GM18526 (cell line): ENCODE measurements around the gene MIEN1.

ENCODE experiments used
- POLR2A ChIP-seq: IDR thresholded peaks from 3 replicates; pipeline ENCODE4 v1.6.1; 2011; ENCODE audit not compliant: insufficient read length; ENCODE audit errors: extremely low read depth

MIEN1 gene

DNA sequence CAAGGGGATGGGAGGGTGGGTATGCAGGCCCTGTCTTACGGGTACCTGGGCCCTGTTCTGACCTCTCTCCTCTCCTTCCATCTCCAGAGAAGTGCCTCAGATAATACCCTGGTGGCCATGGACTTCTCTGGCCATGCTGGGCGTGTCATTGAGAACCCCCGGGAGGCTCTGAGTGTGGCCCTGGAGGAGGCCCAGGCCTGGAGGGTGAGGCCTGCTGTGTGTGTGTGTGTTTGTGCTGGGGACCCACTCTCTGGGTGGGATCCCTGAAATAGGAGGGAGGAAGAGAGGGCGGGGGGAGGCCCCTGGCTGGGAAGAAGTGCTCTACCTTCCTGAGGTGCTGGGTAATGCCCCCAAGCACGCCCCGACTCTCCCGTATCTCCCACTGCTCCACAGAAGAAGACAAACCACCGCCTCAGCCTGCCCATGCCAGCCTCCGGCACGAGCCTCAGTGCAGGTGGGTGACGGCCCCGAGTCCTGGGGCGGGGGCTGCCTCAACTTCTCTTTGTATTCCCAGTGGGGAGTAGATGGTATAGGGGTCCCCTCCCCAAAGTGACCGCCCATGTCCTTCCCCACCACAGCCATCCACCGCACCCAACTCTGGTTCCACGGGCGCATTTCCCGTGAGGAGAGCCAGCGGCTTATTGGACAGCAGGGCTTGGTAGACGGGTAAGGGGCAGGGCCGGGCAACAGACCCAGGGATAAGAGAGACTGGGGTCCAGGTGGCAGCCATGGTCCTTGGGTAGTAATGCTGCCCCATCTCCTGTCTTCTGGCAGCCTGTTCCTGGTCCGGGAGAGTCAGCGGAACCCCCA lies 15.2 kb upstream of the MIEN1 start:
- no peak for TF ChIP-seq POLR2A

DNA sequence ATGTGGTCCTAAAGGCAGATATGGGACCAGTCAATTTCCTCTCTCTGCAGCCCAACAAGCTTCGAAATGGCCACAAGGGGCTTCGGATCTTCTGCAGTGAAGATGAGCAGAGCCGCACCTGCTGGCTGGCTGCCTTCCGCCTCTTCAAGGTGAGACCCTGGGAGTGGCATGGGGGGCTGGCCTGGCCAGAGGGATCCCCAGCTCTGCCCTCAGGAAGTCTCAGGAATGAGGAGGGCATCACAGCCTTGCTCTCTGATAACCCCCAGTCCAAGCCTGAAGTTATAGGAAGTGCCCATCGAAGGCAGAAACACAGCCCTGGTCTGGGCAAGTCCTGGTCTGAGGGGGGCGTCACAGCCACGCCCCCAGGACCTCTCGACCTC lies 14.5 kb upstream of the MIEN1 start:
- TF ChIP-seq POLR2A: no peak

DNA sequence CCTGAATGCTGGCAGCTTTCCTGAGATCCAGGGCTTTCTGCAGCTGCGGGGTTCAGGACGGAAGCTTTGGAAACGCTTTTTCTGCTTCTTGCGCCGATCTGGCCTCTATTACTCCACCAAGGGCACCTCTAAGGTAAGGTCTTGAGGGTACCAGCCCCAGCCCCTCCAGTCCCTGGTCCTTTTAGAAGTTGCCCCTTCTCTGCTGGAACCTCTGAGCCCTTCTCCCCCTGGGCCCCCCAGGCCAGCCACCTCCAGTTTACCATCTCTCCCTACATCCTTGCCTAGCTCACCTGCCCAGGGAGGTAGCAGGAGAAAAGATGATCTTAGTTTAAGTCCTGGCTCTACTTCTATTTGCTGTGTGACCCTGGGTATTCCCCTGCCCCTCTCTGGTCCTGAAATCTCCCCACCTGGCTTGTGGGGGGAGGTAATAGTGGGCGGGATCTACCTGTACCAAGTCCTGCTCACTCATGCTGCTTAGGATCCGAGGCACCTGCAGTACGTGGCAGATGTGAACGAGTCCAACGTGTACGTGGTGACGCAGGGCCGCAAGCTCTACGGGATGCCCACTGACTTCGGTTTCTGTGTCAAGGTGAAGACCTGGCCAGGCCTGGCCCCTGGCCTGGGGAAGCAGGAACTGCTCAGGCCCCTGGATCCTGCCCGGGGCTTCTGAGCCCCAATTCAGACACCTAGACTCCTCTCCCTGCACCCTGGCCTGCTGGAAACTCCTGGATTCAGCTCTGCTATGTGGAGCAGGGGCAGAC lies 13.9 kb upstream of the MIEN1 start:
- TF ChIP-seq POLR2A: no peak

DNA sequence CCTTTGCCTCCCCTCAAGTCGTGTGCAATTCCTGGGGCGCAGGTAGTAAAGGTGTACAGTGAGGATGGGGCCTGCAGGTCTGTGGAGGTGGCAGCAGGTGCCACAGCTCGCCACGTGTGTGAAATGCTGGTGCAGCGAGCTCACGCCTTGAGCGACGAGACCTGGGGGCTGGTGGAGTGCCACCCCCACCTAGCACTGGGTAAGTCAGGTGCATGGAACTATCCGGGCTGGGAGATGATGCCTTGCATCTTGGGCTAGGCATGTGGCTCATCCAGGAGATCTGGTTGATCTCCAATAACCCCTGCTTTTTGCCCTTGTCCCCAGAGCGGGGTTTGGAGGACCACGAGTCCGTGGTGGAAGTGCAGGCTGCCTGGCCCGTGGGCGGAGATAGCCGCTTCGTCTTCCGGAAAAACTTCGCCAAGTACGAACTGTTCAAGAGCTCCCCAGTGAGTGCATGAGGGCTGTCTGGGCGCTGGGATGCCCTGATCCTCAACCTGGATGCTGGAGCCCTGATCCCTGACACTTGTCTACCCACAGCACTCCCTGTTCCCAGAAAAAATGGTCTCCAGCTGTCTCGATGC lies 12.6 kb upstream of the MIEN1 start:
- TF ChIP-seq POLR2A: no peak

DNA sequence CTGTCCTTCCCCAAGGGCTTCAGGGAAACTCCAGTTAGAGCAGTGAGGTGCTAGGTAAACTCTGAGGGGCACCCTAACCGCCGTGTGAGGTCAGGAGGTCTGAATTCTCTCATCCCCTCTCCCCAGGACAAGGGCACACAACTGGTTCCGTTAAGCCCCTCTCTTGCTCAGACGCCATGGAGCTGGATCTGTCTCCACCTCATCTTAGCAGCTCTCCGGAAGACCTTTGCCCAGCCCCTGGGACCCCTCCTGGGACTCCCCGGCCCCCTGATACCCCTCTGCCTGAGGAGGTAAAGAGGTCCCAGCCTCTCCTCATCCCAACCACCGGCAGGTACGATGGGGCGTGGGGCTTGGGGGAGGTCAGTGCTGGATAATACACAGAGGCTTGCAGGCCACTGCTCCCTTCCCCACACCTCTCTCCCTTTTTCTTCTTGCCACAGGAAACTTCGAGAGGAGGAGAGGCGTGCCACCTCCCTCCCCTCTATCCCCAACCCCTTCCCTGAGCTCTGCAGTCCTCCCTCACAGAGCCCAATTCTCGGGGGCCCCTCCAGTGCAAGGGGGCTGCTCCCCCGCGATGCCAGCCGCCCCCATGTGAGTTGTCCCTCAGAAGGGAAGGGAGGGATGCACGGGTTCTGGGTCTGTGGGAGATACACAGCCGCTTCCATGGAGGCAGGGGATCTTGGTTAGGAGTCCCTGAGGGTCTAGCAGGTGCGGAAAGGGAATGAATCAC lies 12.0 kb upstream of the MIEN1 start:
- TF ChIP-seq POLR2A: no peak

DNA sequence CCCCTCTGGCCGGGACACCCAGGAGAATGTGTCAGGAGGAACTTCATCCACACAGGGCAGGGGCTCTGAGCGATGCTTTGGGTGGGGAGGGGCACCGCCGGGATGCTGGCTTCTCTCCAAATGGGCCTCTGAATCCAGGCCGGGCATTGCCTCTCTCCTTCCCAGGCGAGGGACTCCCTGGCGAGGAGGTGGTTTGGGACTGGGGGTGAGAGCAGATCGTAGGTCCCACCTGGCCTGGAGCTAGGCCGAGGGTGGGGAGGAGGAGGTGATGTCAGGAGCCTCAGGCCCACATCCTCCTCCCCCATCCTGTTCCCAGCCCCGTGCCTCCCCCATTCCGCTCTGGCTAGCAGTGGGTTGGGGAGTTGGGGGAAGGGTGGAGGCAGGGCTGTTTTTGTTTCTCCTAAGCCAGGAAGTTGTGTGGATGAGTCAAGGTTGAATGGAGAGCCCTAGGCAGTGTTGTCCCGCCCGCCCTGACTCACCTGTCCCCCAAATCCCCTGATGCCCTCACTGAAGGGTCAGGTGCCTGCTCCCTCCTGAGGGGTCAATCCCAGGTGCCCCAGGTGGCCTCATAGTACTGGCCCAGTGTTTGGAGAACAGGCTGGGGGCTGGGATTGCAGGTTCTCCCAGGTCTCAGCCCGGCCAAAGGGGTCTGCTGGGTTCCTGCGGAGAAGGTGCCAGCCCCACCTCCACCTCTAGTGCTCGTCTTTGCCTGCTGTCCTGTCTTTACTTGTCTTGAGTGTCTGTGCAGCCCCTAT lies 10.2 kb upstream of the MIEN1 start:
- no peak for TF ChIP-seq POLR2A

DNA sequence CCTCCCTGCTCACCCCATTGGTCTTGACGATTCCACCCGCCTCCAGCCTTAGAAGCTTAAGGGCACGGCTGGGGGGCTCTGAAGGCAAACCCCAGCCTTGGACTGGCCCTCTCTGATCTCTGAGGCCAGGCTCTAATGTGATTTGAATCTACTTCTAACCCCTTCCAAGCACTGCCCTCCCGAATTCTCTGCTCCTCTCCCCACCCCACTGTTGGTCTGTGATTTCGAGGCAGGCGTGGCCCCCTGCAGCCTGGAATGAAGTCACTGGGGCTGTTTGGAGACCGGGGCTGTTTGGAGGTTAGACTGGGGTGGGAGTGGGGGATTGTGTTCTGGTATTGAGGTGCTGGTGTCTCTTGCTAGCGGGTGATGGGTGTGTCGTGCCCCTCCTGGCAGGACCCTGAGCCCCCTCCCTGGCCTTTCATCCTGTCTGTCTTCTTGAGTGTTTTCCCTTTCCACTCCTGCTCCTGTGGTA lies 9.6 kb upstream of the MIEN1 start:
- TF ChIP-seq POLR2A: no peak

DNA sequence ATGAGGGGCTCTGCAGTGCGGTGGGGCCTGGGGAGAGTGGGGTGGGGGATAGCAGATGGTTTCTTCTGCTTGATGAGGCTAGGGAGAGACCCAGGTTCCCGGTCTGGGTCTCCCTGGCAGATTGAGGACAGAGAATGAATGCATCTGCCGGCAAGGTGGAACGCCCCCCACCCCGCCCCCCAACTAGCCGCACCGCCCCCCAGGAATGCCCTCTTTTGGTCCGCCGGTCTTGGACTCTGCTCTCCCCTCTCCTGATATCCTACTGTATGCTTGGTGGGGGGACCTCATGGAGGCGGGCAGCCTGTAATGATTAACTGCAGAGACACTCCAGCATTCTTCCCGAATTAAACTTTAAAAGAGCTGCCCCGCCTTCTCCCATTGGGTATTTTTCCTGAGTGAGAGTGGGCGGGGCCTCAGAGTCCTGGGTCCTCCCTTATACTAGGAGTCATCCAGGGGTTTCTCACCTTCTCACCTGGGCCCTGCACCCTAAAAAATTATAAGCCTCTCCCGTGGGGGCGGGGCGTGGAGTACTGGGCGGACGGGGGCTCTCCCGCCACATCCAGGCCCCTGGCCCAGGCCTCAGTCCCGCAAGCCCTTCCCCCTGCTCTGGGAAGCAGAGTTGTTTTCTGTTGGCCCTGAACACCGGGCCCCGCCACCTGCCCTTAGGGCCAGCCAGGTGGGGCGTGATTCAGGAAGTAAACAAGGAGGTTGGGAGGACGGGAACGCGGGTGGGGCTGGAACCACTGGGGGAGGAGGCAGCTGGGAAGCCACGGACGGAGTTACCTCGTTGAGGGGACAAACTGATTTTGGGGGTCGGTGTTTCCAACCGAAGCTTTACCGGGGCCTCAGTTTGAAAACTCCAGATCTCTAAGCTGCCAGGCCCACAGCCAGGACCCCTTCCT lies 8.9 kb upstream of the MIEN1 start:
- no peak for TF ChIP-seq POLR2A

DNA sequence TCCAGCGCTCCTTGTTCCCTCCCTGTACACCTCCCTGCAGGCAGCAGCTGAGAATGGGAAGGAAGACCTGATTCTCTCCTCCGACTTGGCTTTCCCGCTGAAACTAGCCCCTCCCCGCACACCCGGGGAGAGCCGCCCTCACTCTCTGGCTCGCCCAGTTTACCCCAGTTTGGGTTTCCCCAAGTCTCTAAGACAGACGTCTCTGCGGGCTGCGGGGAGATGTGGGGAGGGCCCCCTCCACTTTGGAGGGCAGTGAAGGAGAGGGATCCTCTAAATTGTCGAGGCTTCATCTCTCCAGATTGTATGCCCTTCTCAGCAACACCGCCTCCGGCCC lies 8.2 kb upstream of the MIEN1 start:
- TF ChIP-seq POLR2A: no peak

DNA sequence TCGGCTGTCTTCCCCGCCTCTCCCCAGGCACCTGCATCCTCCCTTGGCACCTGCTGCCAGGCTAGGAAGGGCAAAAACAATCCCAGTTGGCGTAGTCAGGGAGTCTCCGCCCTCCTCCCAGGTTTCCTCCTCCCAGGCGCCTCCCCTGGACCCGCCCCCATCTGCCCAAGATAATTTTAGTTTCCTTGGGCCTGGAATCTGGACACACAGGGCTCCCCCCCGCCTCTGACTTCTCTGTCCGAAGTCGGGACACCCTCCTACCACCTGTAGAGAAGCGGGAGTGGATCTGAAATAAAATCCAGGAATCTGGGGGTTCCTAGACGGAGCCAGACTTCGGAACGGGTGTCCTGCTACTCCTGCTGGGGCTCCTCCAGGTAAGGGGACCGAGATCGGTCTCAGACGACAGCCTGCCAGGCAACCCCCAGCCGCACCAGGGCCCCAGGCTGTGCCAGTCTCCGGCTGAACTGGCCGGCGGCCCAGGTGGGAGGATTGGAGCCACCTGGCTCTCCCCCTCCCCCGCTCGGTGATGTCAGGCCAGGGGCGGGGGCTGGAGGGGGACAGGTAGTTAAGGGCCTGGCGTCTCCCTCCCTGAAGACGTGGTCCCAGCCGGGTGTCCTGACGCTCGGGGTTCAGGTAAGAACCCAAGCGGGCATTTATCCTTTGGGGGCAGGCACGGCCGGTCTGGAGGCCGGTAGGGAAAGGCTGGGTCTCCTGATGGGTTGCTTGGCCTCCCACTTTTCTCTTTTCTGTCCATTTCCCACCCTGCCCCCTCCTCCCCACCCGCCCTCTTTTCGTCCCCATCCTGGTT lies 7.6 kb upstream of the MIEN1 start, which contains the start of gene GRB7:
Gene GRB7 (plus strand): TSS at position 179 of the 808 bp plus-strand sequence. CDS start 4,364 bp downstream, outside the sequence.
- no peak for TF ChIP-seq POLR2A

DNA sequence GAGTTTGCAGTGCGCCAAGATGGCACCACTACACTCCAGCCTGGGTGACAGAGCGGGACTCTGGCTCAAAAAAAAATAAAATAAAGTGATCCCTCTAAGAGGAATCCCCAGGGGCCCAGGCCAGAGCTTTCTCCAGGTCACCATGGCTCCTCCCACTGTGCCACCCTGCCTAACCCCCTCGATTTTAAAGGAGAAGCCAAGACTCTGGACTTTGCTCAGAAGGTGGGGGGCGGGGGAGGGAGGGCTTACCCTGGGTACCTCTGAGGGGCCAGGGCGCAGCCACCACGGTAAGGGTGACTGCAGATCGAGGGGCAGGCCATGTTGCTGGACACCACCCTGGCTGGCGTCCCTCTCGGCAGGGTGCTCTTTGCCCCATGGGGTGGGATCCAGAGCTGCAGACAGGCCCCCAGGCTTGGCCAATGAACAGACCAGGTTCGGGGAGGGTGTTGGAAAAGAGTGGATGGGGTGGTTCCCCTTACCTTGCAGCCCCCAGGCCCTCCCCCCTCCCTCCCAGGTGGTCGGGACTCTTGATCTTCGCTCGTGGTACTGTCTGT lies 7.0 kb upstream of the MIEN1 start:
- no peak for TF ChIP-seq POLR2A

DNA sequence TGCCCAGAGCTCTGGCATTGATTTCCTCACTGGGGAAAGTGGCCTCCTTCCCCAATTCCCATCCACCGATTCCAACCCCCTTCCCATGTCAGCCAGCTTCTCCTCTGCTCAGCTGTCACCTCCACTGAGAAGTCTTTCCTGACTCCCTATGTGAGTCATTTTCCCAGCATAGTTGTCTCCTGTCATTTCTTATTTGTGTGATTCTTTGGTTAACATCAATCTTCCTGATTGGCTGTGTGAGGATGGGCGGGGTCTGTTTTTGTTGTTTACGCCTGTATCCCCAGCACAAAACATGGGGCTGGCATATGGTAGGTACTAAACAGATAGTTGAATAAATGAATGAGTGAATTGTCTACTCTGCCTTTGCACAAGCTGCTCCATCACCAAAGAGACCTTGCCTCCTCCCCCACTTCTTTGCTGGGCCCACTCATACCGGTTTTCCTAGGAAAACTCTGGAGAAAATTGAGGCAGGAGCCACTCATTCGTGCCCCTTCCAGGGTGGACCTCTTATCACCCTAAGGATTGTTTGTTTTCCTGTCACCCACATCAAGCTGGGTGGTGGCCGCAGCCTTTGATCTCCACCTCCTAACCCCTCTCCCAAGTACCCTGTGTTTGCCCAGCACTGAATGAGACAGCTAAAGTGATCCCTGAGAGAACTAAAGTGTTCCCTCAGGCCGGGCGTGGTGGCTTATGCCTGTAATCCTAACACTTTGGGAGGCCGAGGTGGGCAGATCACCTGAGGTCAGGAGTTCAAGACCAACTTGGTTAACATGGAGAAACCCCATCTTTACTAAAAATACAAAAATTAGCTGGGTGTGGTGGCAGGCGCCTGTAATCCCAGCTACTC lies 6.2 kb upstream of the MIEN1 start:
- no peak for TF ChIP-seq POLR2A
